Brain microvascular endothelial cell (primary cell): ENCODE measurements around the gene KCNK5.

Source experiments
- DNase-seq: peaks from one replicate; pipeline ENCODE4 v3.0.0-alpha.2; 2020
- H3K27ac ChIP-seq: fragments of 250-450 bp; sonication (Bioruptor Pico); 2 replicates; pipeline ENCODE4 v1.5.1; 2020; ENCODE audit warnings: mild to moderate bottlenecking, moderate library complexity
- H3K27me3 ChIP-seq: fragments of 250-450 bp; sonication (Bioruptor Pico); replicated peaks from 2 replicates; pipeline ENCODE4 v1.5.1; 2020; ENCODE audit warnings: mild to moderate bottlenecking
- H3K36me3 ChIP-seq: fragments of 250-450 bp; sonication (Bioruptor Pico); replicated peaks from 2 replicates; pipeline ENCODE4 v1.5.1; 2020; ENCODE audit warnings: mild to moderate bottlenecking
- H3K4me3 ChIP-seq: 2 replicates; pipeline ENCODE4 v1.5.1; 2011; ENCODE audit warnings: low read depth, mild to moderate bottlenecking, control low read depth, low read length, moderate library complexity
- in situ Hi-C: cut with HindIII; loops from 2 replicates; pipeline ENCODE4 v1.10.0; 2017; ENCODE audit warnings: low sequenced_read_pairs, low pct_ligation_motif_present
- TF ChIP-seq, protein P1 (sequence below): IDR thresholded peaks from 2 replicates; pipeline ENCODE4 v1.5.1; 2011; ENCODE audit warnings: low read depth, mild to moderate bottlenecking, moderate library complexity, low read length, control low read depth, inconsistent platforms; ENCODE audit errors: missing control alignments

KCNK5 gene

DNA sequence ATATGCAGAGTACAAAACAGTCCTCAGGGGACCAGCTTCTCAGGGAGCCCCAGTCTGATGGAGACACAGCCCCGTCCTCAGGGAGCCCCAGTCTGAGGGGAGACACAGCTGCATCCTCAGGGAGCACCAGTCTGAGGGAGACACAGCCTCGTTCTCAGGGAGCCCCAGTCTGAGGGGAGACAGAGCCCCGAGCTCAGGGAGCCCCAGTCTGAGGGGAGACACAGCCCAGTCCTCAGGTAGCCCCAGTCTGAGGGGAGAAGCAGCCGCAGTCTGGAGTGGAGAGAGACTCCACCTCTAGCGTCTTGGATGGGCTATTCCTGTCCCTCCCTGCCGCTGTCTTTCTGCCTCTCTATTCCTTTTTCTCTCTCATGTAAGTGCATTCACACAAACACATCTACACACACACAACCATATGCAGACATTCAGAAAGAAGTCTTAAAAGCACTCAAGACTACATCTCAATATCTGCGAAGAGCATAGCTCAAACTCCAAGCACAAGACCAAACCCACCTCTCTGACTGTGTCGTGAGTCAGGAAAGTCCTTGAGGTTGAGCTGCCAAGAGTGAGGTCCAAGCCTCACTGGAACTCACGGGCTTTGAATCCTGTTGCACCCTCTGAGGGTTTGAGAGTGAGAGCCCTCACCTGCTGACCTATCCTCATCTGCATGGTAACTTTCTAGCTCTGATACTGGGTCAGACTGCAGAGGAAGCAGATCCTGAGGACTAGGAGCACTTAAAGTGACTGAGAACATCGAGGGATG, 61.2 kb downstream of the KCNK5 start:
- H3K36me3 ChIP-seq, result no peaks in the 10 kb centered on the region
- TF ChIP-seq, protein P1, sequence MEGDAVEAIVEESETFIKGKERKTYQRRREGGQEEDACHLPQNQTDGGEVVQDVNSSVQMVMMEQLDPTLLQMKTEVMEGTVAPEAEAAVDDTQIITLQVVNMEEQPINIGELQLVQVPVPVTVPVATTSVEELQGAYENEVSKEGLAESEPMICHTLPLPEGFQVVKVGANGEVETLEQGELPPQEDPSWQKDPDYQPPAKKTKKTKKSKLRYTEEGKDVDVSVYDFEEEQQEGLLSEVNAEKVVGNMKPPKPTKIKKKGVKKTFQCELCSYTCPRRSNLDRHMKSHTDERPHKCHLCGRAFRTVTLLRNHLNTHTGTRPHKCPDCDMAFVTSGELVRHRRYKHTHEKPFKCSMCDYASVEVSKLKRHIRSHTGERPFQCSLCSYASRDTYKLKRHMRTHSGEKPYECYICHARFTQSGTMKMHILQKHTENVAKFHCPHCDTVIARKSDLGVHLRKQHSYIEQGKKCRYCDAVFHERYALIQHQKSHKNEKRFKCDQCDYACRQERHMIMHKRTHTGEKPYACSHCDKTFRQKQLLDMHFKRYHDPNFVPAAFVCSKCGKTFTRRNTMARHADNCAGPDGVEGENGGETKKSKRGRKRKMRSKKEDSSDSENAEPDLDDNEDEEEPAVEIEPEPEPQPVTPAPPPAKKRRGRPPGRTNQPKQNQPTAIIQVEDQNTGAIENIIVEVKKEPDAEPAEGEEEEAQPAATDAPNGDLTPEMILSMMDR, result no peak
- DNase-seq, result no peak
- H3K4me3 ChIP-seq, result no peak overlapping the region
- in situ Hi-C loops, result no loop called here
- H3K27ac ChIP-seq, result no peak overlapping the region
- no peaks in the 10 kb centered on the region for H3K27me3 ChIP-seq

DNA sequence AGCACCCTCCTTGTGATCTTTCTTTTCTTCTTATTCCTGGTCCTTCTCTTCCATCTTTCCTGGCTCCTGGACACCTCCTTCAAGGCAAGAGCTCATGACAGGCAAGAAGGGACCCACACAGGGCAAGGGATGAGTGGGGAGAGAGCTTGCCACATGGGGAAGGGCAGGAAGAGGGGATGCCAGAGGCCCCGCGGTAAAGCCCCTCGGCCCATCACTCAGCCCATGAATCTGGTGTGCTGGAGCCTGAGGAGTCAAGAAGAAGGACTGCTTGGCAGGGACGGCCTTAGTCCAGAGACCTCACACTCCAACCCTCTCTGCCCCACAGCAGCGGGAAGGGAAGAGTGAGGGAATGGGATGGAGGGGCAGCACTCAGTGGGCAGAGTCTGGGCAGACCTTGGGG, 62.0 kb downstream of the KCNK5 start:
- H3K36me3 ChIP-seq, result no peaks in the 10 kb centered on the region
- TF ChIP-seq, protein P1, result no peak
- no peaks in the 10 kb centered on the region for H3K27me3 ChIP-seq
- H3K27ac ChIP-seq, result no peak overlapping the region
- no peak overlapping the region for H3K4me3 ChIP-seq
- in situ Hi-C loops, result no loop called here
- no peak for DNase-seq

DNA sequence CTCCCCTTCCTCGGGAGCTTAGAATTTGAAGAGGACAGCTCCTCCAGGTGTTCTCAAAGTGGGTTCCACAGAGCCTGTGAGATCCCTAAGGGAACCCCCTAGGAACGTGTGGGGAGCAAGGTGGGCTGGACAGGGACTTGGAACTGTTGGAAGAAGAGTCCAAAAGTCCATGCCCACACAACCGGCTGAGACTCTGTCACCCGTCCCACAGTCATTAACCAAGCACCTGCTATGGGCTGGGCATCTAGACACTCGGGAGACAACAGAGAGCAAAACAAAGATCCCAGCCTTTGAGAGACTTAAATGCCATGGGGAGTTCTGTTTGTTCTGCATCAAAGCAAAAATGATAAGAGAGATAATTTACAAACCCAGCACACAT, 62.4 kb downstream of the KCNK5 start:
- in situ Hi-C loops, result no loop called here
- no peak for DNase-seq
- H3K27ac ChIP-seq, result no peak overlapping the region
- H3K4me3 ChIP-seq, result no peak overlapping the region
- TF ChIP-seq, protein P1, result no peak
- H3K27me3 ChIP-seq, result no peaks in the 10 kb centered on the region
- no peaks in the 10 kb centered on the region for H3K36me3 ChIP-seq

DNA sequence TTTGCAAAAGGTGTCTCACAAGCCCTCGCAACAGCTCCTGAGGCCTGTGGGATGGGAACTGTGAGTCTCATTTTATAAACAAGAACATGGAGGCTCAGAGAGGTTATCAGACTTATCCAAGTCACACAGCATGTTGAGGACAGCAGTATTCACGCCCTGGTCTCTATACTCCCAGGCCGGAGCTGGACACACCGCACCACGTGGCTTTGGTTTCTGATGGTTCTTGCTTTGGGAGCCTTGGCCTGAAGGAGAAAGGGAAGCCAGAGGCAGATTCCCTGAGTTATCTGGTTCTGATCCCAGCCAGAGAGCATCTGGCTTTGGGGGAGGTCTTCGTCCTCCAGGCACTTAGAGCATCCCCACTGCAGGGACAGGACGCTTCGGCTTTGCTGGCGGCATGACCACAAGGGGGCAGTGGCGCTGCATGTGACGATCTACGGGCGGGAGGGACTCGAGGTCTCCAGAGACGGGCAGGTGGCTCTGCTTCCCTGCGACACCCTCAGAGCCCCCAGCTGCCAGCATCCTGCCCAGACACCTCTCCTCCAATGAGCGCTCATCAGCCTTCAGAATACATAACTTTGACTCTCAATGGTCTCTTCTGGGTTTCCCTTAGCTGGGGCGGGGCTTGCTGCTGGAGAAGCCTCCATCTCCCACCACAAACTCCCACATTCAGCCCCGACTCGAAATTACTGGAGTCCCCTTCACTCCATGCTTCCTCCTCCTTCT, 62.9 kb downstream of the KCNK5 start:
- Histone ChIP-seq H3K36me3 (no peaks in the 10 kb centered on the region), H3K27ac (no peak overlapping the region), H3K4me3 (no peak overlapping the region), H3K27me3 (no peaks in the 10 kb centered on the region)
- TF ChIP-seq, protein P1, result peak; percentile 92
- in situ Hi-C loops, result no loop called here
- DNase-seq, result peak; percentile 46

DNA sequence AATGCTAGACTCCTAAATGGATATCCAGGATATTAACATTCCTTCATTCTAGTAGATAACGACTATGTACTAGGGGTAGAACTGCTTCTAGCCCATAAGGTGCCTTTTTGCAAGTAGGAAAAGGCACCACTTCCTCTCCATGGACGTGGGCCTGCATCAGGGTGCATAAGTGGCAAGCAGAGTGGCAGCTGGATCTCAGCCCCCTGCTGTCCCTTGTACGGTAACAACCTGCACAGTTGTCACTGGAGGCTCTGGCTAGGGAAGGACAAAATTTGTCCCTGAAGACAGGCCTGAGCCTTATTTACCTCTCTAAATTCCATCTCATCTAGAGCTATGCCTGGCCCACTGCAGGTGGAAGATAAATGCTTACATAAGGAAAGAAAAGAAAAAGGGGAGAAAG, 71.8 kb downstream of the KCNK5 start:
- TF ChIP-seq, protein P1, result no peak
- Histone ChIP-seq H3K27me3 (no peaks in the 10 kb centered on the region), H3K4me3 (no peak overlapping the region), H3K27ac (no peak overlapping the region), H3K36me3 (no peaks in the 10 kb centered on the region)
- in situ Hi-C loops, result no loop called here
- no peak for DNase-seq
